ENCODE measurements around the gene UNKL.

Gene UNKL

DNA sequence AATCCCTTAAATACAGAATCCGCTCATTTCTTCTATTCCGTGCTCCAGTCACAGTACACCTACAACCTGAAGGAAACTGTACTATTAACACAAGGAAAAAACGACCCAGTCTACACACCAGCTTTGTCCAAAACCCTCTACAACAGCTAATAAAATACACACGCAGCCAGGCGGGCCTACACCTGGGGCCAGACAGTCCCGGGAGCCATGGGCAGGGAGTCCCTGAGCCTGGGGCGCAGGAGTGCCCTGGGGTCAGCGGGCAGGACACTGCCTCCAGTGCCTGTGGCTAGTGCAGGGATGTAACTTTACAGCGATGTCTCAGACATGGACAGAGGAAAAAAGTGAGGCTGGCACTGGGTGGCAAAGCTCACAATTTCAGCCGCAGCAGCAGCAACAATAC, 34.3 kb downstream of the UNKL start:
- no peak overlapping the region for H3K27ac Mint-ChIP-seq
- H3K9me3 Mint-ChIP-seq, result no peaks in the 10 kb centered on the region
- H3K4me1 Mint-ChIP-seq, result peaks cover 13% of the 10 kb centered on the region
- H3K27me3 Mint-ChIP-seq (ENCODE audit: low read depth), result peaks cover 15% of the 10 kb centered on the region
- H3K36me3 Mint-ChIP-seq (ENCODE audit: low read depth), result peaks cover 7% of the 10 kb centered on the region
- peak overlapping the region; percentile 85 to 87 (median 86) for H3K4me3 Mint-ChIP-seq
- TF ChIP-seq, protein P1, sequence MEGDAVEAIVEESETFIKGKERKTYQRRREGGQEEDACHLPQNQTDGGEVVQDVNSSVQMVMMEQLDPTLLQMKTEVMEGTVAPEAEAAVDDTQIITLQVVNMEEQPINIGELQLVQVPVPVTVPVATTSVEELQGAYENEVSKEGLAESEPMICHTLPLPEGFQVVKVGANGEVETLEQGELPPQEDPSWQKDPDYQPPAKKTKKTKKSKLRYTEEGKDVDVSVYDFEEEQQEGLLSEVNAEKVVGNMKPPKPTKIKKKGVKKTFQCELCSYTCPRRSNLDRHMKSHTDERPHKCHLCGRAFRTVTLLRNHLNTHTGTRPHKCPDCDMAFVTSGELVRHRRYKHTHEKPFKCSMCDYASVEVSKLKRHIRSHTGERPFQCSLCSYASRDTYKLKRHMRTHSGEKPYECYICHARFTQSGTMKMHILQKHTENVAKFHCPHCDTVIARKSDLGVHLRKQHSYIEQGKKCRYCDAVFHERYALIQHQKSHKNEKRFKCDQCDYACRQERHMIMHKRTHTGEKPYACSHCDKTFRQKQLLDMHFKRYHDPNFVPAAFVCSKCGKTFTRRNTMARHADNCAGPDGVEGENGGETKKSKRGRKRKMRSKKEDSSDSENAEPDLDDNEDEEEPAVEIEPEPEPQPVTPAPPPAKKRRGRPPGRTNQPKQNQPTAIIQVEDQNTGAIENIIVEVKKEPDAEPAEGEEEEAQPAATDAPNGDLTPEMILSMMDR (IDR thresholded peaks at IDR 0.05; ENCODE audit: unreplicated experiment in 3 of 3), result no peak

DNA sequence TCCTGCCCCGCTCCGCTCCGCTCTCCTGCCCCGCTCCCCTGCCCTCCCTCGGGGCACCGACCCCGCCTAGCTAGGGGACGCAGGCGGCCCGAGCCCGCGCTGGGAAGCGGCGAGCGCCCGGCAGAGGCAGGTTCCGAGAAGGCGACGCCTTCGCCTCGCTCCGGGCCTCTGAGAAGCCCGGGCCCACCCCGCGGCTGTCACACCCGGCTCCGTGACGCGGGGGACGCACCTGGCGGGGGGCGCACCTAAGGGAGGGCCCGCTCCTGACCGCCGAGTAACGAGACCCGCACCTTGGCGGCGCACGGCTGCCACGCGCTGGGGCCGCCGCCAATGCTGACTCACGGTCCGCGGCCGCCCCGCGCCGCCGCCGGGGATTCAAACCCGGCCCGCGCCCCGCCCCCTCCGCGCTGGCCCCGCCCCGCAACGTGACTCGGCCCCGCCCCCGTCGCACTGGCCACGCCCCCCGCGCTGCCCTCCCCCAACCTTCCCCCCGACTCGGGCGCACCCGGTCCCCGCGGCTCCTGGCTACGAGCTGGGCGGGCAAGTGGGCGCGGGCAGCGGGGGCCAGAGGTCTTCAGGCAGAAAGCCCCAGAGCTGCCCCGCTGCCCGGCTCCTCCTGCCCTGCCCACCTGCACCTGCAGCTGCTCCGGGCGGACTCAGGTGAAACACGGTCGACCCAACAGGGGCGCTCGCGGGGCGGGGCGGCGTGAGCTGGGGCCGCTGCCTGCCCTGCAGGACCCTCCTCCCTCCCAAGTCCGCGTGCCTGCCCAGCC, 35.0 kb downstream of the UNKL start:
- Mint-ChIP-seq H3K36me3 (ENCODE audit: low read depth) (peaks cover 4% of the 10 kb centered on the region), H3K9me3 (no peaks in the 10 kb centered on the region), H3K27me3 (ENCODE audit: low read depth) (peaks cover 15% of the 10 kb centered on the region), H3K4me1 (peaks cover 13% of the 10 kb centered on the region), H3K27ac (no peak overlapping the region), H3K4me3 (peak overlapping the region; percentile 85 to 87 (median 86))
- TF ChIP-seq, protein P1 (IDR thresholded peaks at IDR 0.05; ENCODE audit: unreplicated experiment in 3 of 3), result no peak

DNA sequence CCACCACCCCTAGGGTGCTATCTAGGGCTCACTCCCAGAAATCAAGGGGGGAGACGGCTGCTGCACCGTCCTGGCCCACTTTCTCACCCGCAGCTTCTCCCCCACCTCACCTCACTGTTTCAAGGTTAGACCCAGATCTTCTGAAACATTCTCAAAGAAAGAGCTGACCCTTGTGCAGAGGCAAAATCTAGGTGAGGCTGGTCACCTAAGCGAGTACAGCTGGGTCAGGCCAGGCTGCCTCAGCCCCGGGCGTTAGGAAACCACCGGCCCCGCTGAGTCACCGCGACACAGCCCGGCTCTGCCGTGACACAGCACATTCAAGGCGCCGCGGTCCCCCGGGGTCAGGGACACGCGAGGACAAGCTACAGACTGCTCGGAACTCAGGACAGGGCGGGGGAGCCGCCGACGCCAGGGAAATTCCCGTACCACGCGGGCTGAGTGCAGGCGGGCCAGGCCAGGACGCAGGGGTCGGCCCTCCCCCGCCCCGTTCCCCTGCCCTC, 35.6 kb downstream of the UNKL start:
- TF ChIP-seq, protein P1 (IDR thresholded peaks at IDR 0.05; ENCODE audit: unreplicated experiment in 3 of 3), result no peak
- Mint-ChIP-seq H3K9me3 (no peaks in the 10 kb centered on the region), H3K27ac (no peak overlapping the region), H3K4me1 (peaks cover 13% of the 10 kb centered on the region), H3K36me3 (ENCODE audit: low read depth) (peaks cover 4% of the 10 kb centered on the region), H3K27me3 (ENCODE audit: low read depth) (peaks cover 15% of the 10 kb centered on the region), H3K4me3 (peak overlapping the region; percentile 64 to 77 (median 77))

DNA sequence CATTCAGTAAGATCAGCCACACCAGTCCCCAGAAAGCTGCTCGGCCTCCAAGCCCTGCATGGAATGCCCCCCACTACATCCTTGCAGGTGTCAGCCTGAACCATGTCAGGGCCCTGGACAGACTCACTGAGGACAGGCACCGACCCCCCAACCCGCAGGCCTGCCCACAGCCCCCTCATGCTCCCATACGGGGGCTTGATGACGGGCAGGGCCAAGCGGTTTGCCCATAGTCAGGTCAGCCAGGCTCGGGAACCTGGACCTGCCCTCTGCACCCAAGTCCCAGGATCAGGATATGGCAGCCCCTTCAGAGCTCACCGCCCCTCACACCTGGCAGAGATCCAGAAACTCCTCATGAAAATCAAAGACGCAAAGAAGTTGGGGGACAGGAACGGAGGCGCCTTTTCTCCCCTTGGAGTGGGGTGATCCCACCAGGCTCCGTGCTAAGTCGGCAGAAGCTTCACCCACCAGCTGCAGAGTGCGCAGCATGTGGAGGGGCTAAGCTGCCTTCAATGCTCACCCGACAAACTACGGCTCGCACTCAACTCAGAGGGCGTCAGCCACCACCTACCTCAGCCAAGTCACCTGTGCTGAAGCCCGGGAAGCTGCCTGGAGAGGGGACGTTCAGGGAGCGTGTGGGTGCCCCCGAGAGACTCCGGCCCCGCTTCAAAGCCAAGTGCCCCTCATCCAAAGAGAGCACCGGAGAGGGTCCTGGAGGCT, 36.3 kb downstream of the UNKL start:
- no peak overlapping the region for H3K27ac Mint-ChIP-seq
- H3K4me3 Mint-ChIP-seq, result peak overlapping the region; percentile 64 to 77 (median 77)
- peaks cover 15% of the 10 kb centered on the region for H3K27me3 Mint-ChIP-seq (ENCODE audit: low read depth)
- no peaks in the 10 kb centered on the region for H3K9me3 Mint-ChIP-seq
- peaks cover 13% of the 10 kb centered on the region for H3K4me1 Mint-ChIP-seq
- TF ChIP-seq, protein P1 (IDR thresholded peaks at IDR 0.05; ENCODE audit: unreplicated experiment in 3 of 3), result no peak
- H3K36me3 Mint-ChIP-seq (ENCODE audit: low read depth), result peaks cover 4% of the 10 kb centered on the region

DNA sequence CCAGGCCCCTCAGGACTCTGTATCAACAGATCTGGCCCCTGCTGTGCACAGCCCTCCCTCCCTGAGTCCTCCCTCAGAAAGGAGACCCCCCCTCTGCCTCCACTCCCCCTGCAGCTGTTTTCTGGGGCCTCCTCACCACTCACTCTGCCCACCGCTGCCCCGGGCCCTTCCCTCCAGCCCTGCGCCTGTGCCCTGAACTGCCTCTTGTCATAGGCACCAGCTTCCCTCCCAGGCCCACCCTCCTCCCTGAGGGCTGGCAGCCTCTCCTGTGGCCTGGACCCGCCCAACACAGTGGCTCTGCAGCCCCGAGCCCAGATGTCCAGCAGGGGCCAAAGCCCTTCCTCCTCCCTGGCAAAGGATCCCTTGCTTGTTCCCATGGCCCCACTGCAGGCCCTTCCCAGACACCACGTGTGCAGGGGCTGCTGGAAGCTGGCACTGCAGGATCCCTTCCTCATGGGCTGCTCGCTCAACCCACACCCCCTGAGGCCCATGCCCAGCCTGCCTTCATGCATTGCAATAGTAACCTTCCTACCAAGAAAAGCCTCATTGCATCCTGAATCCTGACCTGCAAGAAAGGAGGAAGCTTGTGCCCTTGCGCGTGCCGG, 37.0 kb downstream of the UNKL start:
- TF ChIP-seq, protein P1 (IDR thresholded peaks at IDR 0.05; ENCODE audit: unreplicated experiment in 3 of 3), result no peak
- Mint-ChIP-seq H3K36me3 (ENCODE audit: low read depth) (peaks cover 4% of the 10 kb centered on the region), H3K27ac (no peak overlapping the region), H3K4me1 (peaks cover 13% of the 10 kb centered on the region), H3K4me3 (peak overlapping the region in 2 of 3 experiments; percentile 64 to 77), H3K27me3 (ENCODE audit: low read depth) (peaks cover 15% of the 10 kb centered on the region), H3K9me3 (no peaks in the 10 kb centered on the region)

All from nephron (organoid).